K562 (cell line): ENCODE measurements around the gene CACNA2D3. TPM values are rescaled to one million over a fixed set of nuclear protein-coding genes. Genes with fewer than 3 reads are reported as not detected.

Source experiments
- ATAC-seq: fragments of 200-7000 bp; cut with Tn5 transposase; 3 replicates; pipeline ENCODE4 v1.9.1; 2020; ENCODE audit warnings: moderate library complexity
- BruUV-seq: library from RNA; stranded (reverse); fragments of 400-500 nt; replicated peaks from 2 replicates; lab custom pipeline; 2021; lab: Mats Ljungman, UMichigan
- CTCF ChIA-PET: fragments of 300-600 bp; formaldehyde crosslinking; extraction: SDS; loops from one replicate; lab custom pipeline; 2021; ENCODE audit warnings: low intra/inter-chr PET ratio; lab: Yijun Ruan, JAX
- POLR2A ChIA-PET: fragments of 300-600, 350-650 bp; sonication (Branson Sonifier 250); formaldehyde crosslinking; extraction: SDS; loops from one replicate; lab custom pipeline; 2021; ENCODE audit warnings: antibody characterized with exemption, inconsistent platforms; lab: Yijun Ruan, JAX
- DNase-seq, 4 experiments: peaks; one replicate each; pipeline versions ENCODE4 v3.0.0 to v3.0.0-alpha.2; 2011 to 2018; ENCODE audit warnings: low spot score in 3 of 4, mixed read lengths in 3 of 4; ENCODE audit errors: extremely low read depth in 1 of 4
- FAIRE-seq: peaks from 2 replicates; lab custom pipeline; 2011; peaks lifted over from hg19 to GRCh38; lab: Jason Lieb, UNC
- H2AFZ ChIP-seq: 2 replicates; pipeline ENCODE4 v1.6.0; 2011; ENCODE audit warnings: low read depth, low read length, control low read depth, inconsistent platforms
- H3K27ac ChIP-seq: fragments of 200-600 bp; 3 replicates; pipeline ENCODE4 v1.8.0; 2011; ENCODE audit warnings: low read depth, mild to moderate bottlenecking, control low read depth, inconsistent platforms, low read length, moderate library complexity, mixed read lengths; ENCODE audit errors: extremely low read depth
- H3K27me3 ChIP-seq, 2 experiments: fragments of 300-600 bp in 1 of 2; 2 replicates in 1 of 2; 3 replicates in 1 of 2; pipeline versions ENCODE4 v1.6.0 to v1.8.0; 2011; ENCODE audit warnings: inconsistent platforms in 2 of 2, low read length in 2 of 2, mild to moderate bottlenecking in 1 of 2, mixed read lengths in 1 of 2, moderate library complexity in 1 of 2; ENCODE audit not compliant: control insufficient read depth in 2 of 2, insufficient read depth in 2 of 2
- H3K36me3 ChIP-seq: fragments of 300-600 bp; 3 replicates; pipeline ENCODE4 v1.8.0; 2011; ENCODE audit warnings: mild to moderate bottlenecking, low read length, inconsistent platforms; ENCODE audit not compliant: control insufficient read depth, insufficient read depth
- H3K4me1 ChIP-seq, 2 experiments: fragments of 200-600 bp in 1 of 2; replicated peaks in 1 of 2; 2 replicates in 1 of 2; 3 replicates in 1 of 2; pipeline versions ENCODE4 v1.5.1 to v1.8.0; 2011; ENCODE audit warnings: inconsistent platforms in 2 of 2, low read length in 2 of 2, mild to moderate bottlenecking in 1 of 2, mixed read lengths in 1 of 2, moderate library complexity in 1 of 2; ENCODE audit not compliant: control insufficient read depth in 2 of 2, insufficient read depth in 2 of 2
- H3K4me2 ChIP-seq: 2 replicates; pipeline ENCODE4 v1.6.1; 2011; ENCODE audit warnings: low read length, control low read depth, inconsistent platforms, mixed read lengths; ENCODE audit not compliant: insufficient read depth
- H3K4me3 ChIP-seq: fragments of 200-600 bp; sonication (generic), shearing (Covaris generic); 2 replicates; pipeline ENCODE4 v1.5.1; 2016; ENCODE audit warnings: control low read depth, inconsistent platforms
- H3K79me2 ChIP-seq: fragments of 200-600 bp; 3 replicates; pipeline ENCODE4 v1.8.0; 2011; ENCODE audit warnings: low read length, inconsistent platforms; ENCODE audit not compliant: control insufficient read depth, insufficient read depth
- H3K9ac ChIP-seq, 2 experiments: 2 replicates each; pipeline versions ENCODE4 v1.6.0 to v1.6.1; 2011; ENCODE audit warnings: low read depth in 2 of 2, low read length in 2 of 2, control low read depth in 1 of 2, inconsistent platforms in 1 of 2, mild to moderate bottlenecking in 1 of 2, mixed read lengths in 1 of 2; ENCODE audit not compliant: insufficient read depth in 1 of 2
- H3K9me1 ChIP-seq: one replicate; pipeline ENCODE4 v1.6.0; 2011; ENCODE audit warnings: inconsistent platforms, mild to moderate bottlenecking, low read length, moderate library complexity; ENCODE audit not compliant: control insufficient read depth, insufficient read depth
- H3K9me3 ChIP-seq: replicated peaks from 2 replicates; pipeline ENCODE4 v1.5.1; 2011; ENCODE audit warnings: low read depth, low read length, inconsistent platforms; ENCODE audit not compliant: control insufficient read depth, insufficient read depth
- H4K20me1 ChIP-seq: replicated peaks from 2 replicates; pipeline ENCODE4 v1.6.1; 2011; ENCODE audit warnings: low read length, inconsistent platforms, mixed read lengths; ENCODE audit not compliant: control insufficient read depth, insufficient read depth
- KAT7 ChIP-seq: sonication (generic); formaldehyde crosslinking; IDR thresholded peaks from 2 replicates; pipeline ENCODE4 v1.8.0; 2022; ENCODE audit warnings: missing genetic modification reagents, mild to moderate bottlenecking, borderline replicate concordance
- PURB ChIP-seq: sonication (generic); formaldehyde crosslinking; IDR thresholded peaks from 2 replicates; pipeline ENCODE4 v1.9.0; 2021; ENCODE audit warnings: low read depth, mild to moderate bottlenecking, missing genetic modification reagents
- YBX1 ChIP-seq: fragments of 450-650 bp; IDR thresholded peaks from 2 replicates; pipeline ENCODE4 v1.7.1; 2016; ENCODE audit warnings: mild to moderate bottlenecking
- ZFP36 ChIP-seq: fragments of 150-350 bp; IDR thresholded peaks from 2 replicates; pipeline ENCODE4 v1.6.1; 2018; ENCODE audit warnings: low read length, low read depth; ENCODE audit not compliant: partially characterized antibody
- WGBS: fragments of 100-300 bp; shearing (Covaris generic); methylation state at CpG from one replicate; pipeline ENCODE4 v1.1.6; 2016; ENCODE audit warnings: low coverage, mixed read lengths; ENCODE audit not compliant: insufficient coverage; ENCODE audit errors: missing lambda C conversion rate; 5-methylcytosine and 5-hydroxymethylcytosine counted together
- in situ Hi-C: fragments of 300-500 bp; cut with MboI; formaldehyde crosslinking; loops from 4 replicates; pipeline ENCODE4 v1.15.0; 2018; ENCODE audit warnings: inconsistent platforms, mixed read lengths
- intact Hi-C: fragments of 100-400 bp; cut with micrococcal nuclease; formaldehyde crosslinking; loops from 2 replicates; pipeline ENCODE4 v1.14.2; 2022
- polyA plus RNA-seq, 8 experiments: library from polyadenylated mRNA; depleted of rRNA in 4 of 8; stranded (reverse) in 5 of 8; unstranded in 3 of 8; fragments of >200 nt; fragmentation: Nextera tagmentation in 2 of 8; fragmentation: Illumina TruSeq in 1 of 8; extraction: Ambion mirVana in 2 of 8; extraction: Trizol in 1 of 8; gene quantifications; 2 replicates each; pipeline versions ENCODE4 v1.2.1 to v1.2.3, GENCODE V29; 2011 to 2014; ENCODE audit warnings: inconsistent platforms in 1 of 8, missing spikeins in 1 of 8
- total RNA-seq, 7 experiments: library from RNA; depleted of rRNA in 6 of 7; stranded (reverse); fragments of >200 nt in 6 of 7; fragmentation: Illumina TruSeq in 2 of 7; extraction: Trizol in 2 of 7; gene quantifications; 2 replicates each; pipeline versions ENCODE4 v1.2.1 to v1.2.3, GENCODE V29; 2011 to 2021; ENCODE audit warnings: low replicate concordance in 1 of 7
- TF ChIP-seq, protein P1 (sequence below): sonication (generic); formaldehyde crosslinking; IDR thresholded peaks from 2 replicates; pipeline ENCODE4 v1.8.0; 2022; ENCODE audit warnings: missing genetic modification reagents, mild to moderate bottlenecking, moderate library complexity, borderline replicate concordance
- TF ChIP-seq, protein P2 (sequence below): fragments of 250-450 bp; sonication (Bioruptor Pico); IDR thresholded peaks from 2 replicates; pipeline ENCODE4 v1.5.0; 2021; ENCODE audit warnings: mild to moderate bottlenecking, borderline replicate concordance

Gene CACNA2D3
- total and polyA plus RNA-seq, 9 of the 15 experiments (the other 6 are each of a cell fraction or from before 2014, with no cell fraction given) = 0.01 TPM; not detected in 8

DNA sequence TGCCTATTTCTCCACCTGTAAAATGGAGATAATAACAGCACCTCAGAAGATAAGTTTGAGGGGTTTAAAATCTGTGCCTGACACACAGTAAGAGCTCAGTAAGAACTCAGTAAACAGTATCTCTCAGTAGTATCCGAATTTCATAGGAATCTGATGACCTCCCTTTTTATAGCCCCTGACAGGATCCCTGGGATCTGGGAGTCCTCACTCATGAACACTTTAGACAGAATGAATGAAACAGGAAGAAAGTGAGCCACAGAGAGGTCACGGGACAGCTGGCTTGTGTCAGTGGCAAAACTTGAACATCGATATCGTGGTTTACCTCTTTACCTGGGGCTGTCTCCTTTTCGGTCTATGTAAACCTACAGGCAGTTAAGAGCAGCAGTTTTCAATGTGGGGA, 754.3 kb downstream of the CACNA2D3 start:
- intact Hi-C loops = loop anchor here (10.0 kb wide), 1 partner anchor 108 kb away; no protein-coding TSS in a partner anchor
- TF ChIP-seq PURB = no peak
- TF ChIP-seq, protein P1, sequence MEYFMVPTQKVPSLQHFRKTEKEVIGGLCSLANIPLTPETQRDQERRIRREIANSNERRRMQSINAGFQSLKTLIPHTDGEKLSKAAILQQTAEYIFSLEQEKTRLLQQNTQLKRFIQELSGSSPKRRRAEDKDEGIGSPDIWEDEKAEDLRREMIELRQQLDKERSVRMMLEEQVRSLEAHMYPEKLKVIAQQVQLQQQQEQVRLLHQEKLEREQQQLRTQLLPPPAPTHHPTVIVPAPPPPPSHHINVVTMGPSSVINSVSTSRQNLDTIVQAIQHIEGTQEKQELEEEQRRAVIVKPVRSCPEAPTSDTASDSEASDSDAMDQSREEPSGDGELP (CRISPR knock-in tag) = no peak
- no peak for TF ChIP-seq YBX1
- TF ChIP-seq KAT7 (CRISPR knock-in tag) = no peak
- TF ChIP-seq ZFP36 = no peak
- TF ChIP-seq, protein P2, sequence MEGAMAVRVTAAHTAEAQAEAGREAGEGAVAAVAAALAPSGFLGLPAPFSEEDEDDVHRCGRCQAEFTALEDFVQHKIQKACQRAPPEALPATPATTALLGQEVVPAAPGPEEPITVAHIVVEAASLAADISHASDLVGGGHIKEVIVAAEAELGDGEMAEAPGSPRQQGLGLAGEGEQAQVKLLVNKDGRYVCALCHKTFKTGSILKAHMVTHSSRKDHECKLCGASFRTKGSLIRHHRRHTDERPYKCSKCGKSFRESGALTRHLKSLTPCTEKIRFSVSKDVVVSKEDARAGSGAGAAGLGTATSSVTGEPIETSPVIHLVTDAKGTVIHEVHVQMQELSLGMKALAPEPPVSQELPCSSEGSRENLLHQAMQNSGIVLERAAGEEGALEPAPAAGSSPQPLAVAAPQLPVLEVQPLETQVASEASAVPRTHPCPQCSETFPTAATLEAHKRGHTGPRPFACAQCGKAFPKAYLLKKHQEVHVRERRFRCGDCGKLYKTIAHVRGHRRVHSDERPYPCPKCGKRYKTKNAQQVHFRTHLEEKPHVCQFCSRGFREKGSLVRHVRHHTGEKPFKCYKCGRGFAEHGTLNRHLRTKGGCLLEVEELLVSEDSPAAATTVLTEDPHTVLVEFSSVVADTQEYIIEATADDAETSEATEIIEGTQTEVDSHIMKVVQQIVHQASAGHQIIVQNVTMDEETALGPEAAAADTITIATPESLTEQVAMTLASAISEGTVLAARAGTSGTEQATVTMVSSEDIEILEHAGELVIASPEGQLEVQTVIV = no peak
- ChIA-PET CTCF (no interaction called here), POLR2A (no interaction called here)
- ATAC-seq (no peak), DNase-seq (no peak), FAIRE-seq (no peak)
- no peak overlapping the region for H3K9ac ChIP-seq
- in situ Hi-C loops = no loop called here
- no peaks in the 10 kb centered on the region for H3K27me3 ChIP-seq
- H3K4me2 ChIP-seq = no peak overlapping the region
- no peaks in the 10 kb centered on the region for H3K9me3 ChIP-seq
- no TSS peak for BruUV-seq
- no peaks in the 10 kb centered on the region for H3K9me1 ChIP-seq
- H3K36me3 ChIP-seq = no peaks in the 10 kb centered on the region
- no peaks in the 10 kb centered on the region for H3K4me1 ChIP-seq
- H3K79me2 ChIP-seq = no peaks in the 10 kb centered on the region
- 0% methylated on average over 5 of the region's 5 CpGs for WGBS
- H3K4me3 ChIP-seq = no peak overlapping the region
- H4K20me1 ChIP-seq = no peaks in the 10 kb centered on the region
- no peak overlapping the region for H2AFZ ChIP-seq
- H3K27ac ChIP-seq = no peak overlapping the region
